ENCODE results near the gene IL17RA.

GRCh38 chr22:17114173-17114897 lies 29.5 kb downstream of the IL17RA start:
- TF ChIP-seq, protein P1, sequence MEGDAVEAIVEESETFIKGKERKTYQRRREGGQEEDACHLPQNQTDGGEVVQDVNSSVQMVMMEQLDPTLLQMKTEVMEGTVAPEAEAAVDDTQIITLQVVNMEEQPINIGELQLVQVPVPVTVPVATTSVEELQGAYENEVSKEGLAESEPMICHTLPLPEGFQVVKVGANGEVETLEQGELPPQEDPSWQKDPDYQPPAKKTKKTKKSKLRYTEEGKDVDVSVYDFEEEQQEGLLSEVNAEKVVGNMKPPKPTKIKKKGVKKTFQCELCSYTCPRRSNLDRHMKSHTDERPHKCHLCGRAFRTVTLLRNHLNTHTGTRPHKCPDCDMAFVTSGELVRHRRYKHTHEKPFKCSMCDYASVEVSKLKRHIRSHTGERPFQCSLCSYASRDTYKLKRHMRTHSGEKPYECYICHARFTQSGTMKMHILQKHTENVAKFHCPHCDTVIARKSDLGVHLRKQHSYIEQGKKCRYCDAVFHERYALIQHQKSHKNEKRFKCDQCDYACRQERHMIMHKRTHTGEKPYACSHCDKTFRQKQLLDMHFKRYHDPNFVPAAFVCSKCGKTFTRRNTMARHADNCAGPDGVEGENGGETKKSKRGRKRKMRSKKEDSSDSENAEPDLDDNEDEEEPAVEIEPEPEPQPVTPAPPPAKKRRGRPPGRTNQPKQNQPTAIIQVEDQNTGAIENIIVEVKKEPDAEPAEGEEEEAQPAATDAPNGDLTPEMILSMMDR (IDR thresholded peaks at IDR 0.05; ENCODE audit: insufficient read depth, low read depth, low read length): no peak
- no peak for TF ChIP-seq EZH2 (IDR thresholded peaks at IDR 0.05; ENCODE audit: insufficient read depth, low read length)

All from astrocyte (in vitro differentiated cells and primary cell).